Endothelial cell (in vitro differentiated cells): ENCODE data around the gene CAPZA1. TPM values are rescaled to one million over a fixed set of nuclear protein-coding genes. Genes with fewer than 3 reads are reported as not detected.
A peak's percentile ranks its signal among the peaks of the same experiment; 100 is the strongest.
"Not testable (repeated sequence)": the region's sequence is repeated elsewhere in the genome, so short reads cannot be mapped to it uniquely, and the experiment has no call there.

Source experiments
- DNase-seq: peaks from one replicate; pipeline ENCODE4 v3.0.0; 2021; ENCODE audit warnings: low spot score
- H3K27ac Mint-ChIP-seq: one replicate; pipeline ENCODE4 v1.8.0; 2021; ENCODE audit warnings: mixed read lengths, inconsistent platforms; ENCODE audit not compliant: unreplicated experiment
- H3K27me3 Mint-ChIP-seq: one replicate; pipeline ENCODE4 v1.8.0; 2021; ENCODE audit warnings: mild to moderate bottlenecking, moderate library complexity, mixed read lengths, inconsistent platforms; ENCODE audit not compliant: unreplicated experiment
- H3K36me3 Mint-ChIP-seq: one replicate; pipeline ENCODE4 v1.8.0; 2021; ENCODE audit warnings: mild to moderate bottlenecking, low read depth, mixed read lengths, inconsistent platforms; ENCODE audit not compliant: unreplicated experiment
- H3K4me1 Mint-ChIP-seq: one replicate; pipeline ENCODE4 v1.8.0; 2021; ENCODE audit warnings: mild to moderate bottlenecking, mixed read lengths, inconsistent platforms; ENCODE audit not compliant: unreplicated experiment
- H3K4me3 Mint-ChIP-seq: one replicate; pipeline ENCODE4 v1.8.0; 2021; ENCODE audit warnings: mild to moderate bottlenecking, mixed read lengths, inconsistent platforms; ENCODE audit not compliant: unreplicated experiment
- H3K9me3 Mint-ChIP-seq: one replicate; pipeline ENCODE4 v1.8.0; 2021; ENCODE audit warnings: mixed read lengths, inconsistent platforms; ENCODE audit not compliant: unreplicated experiment
- total RNA-seq: library from RNA; stranded (reverse); fragmentation: NEBNext Ultra II Directional; extraction: Animal tissue kit (Norgen Biotek cat#: 25700); gene quantifications from one replicate; pipeline ENCODE4 v1.2.1, GENCODE V29; 2021; ENCODE audit not compliant: unreplicated experiment
- TF ChIP-seq, protein P1 (sequence below): fragments of 200-600 bp; sonication (generic); IDR thresholded peaks from one replicate; pipeline ENCODE4 v1.5.0; 2021; ENCODE audit warnings: antibody characterized with exemption; ENCODE audit not compliant: unreplicated experiment

Gene CAPZA1
- total RNA-seq, 1 donor from 2014 or later = 137 TPM

DNA sequence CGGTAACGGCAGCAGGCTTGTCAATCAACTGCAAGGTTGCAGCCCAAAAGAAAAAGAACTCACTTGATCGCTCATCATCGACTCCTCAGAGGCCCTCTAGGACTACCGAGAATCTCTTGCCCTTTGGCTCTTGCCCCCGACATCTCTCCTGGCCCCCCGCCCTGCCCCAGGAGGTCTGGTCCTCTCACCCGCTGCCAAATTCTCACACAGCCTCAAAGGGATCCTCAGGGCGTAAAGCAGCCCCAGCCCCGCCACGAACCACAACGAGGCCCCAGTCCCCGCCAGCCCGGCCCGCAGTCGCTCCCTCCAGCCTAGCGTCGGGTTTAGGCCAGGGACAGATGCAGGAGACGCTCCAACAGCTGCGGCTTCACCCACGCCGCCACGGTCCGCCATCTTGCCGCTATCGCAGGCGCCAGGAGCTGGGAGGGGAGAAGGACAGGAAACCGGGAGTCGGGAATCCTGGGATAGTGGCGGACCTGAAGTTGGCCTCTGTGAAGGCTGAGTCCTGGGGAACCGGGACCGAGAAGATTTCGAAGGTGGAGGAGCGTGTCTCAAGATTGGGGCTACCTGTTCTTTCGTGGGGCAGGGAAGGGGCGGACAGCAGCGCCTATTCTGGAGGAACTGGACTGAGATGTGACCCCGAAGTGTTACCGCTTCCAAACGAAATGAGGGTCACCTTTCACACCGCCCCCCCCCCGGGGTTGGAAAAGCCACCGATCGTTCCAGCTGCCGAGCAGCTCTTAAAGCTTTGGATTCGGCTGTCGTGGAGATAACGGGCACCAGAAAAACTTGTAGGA, 713 bp upstream of the CAPZA1 start, which contains the start of gene ST7L:
TSS of gene ST7L (minus strand) at position 421 of the 797 bp plus-strand sequence. CDS start at position 393, 28 bp downstream.
- Mint-ChIP-seq H3K9me3 (no peaks in the 10 kb centered on the region), H3K36me3 (no peaks in the 10 kb centered on the region), H3K27ac (peak within 1 kb of the TSS; percentile 99), H3K4me1 (peaks cover 22% of the 10 kb centered on the region), H3K4me3 (peak within 1 kb of the TSS; percentile 99), H3K27me3 (peaks cover 7% of the 10 kb centered on the region)
- peak; percentile 64 for DNase-seq
- TF ChIP-seq, protein P1, sequence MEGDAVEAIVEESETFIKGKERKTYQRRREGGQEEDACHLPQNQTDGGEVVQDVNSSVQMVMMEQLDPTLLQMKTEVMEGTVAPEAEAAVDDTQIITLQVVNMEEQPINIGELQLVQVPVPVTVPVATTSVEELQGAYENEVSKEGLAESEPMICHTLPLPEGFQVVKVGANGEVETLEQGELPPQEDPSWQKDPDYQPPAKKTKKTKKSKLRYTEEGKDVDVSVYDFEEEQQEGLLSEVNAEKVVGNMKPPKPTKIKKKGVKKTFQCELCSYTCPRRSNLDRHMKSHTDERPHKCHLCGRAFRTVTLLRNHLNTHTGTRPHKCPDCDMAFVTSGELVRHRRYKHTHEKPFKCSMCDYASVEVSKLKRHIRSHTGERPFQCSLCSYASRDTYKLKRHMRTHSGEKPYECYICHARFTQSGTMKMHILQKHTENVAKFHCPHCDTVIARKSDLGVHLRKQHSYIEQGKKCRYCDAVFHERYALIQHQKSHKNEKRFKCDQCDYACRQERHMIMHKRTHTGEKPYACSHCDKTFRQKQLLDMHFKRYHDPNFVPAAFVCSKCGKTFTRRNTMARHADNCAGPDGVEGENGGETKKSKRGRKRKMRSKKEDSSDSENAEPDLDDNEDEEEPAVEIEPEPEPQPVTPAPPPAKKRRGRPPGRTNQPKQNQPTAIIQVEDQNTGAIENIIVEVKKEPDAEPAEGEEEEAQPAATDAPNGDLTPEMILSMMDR = no peak

DNA sequence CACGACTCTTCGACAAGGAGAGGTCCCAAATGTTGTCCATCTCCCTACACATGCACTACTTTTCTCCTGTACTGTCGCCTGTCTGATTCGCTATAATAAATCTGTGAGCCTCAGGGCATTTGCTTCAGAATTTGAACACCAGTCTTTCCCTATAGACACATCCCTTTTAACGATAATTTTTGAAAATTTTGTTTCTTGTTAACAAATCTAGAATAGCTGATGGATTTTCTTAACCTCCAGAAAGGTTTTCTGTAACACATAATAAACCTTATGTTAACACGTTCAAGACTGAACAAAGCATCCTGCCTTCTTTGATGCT, 704 bp downstream of the CAPZA1 start:
- peak overlapping the region; percentile 99 for H3K27ac Mint-ChIP-seq
- H3K27me3 Mint-ChIP-seq = peaks cover 7% of the 10 kb centered on the region
- no peaks in the 10 kb centered on the region for H3K36me3 Mint-ChIP-seq
- DNase-seq = no peak
- TF ChIP-seq, protein P1 = no peak
- peak overlapping the region; percentile 99 for H3K4me3 Mint-ChIP-seq
- H3K4me1 Mint-ChIP-seq = peaks cover 22% of the 10 kb centered on the region
- no peaks in the 10 kb centered on the region for H3K9me3 Mint-ChIP-seq

DNA sequence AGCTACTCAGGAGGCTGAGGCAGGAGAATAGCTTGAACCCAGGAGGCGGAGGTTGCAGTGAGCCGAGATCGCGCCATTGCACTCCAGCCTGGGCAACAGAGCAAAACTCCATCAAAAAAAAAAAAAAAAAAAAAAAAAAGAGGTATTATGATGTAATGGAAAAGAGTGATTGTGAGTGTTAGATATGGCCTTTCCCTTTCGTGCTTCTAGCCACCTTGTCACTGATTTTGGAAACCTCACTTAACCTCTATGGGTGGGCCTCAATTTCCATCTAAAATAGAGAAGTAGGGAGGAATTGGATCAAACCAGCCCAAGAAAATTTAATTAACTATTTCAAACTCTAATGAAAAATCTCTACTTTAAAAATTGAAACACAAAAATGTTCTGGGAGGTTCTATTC, 4.9 kb downstream of the CAPZA1 start:
- H3K9me3 Mint-ChIP-seq, H3K4me3 Mint-ChIP-seq, H3K27ac Mint-ChIP-seq, DNase-seq, H3K27me3 Mint-ChIP-seq: not testable (repeated sequence)
- Mint-ChIP-seq H3K36me3 (peaks cover 16% of the 10 kb centered on the region), H3K4me1 (peaks cover 18% of the 10 kb centered on the region)

DNA sequence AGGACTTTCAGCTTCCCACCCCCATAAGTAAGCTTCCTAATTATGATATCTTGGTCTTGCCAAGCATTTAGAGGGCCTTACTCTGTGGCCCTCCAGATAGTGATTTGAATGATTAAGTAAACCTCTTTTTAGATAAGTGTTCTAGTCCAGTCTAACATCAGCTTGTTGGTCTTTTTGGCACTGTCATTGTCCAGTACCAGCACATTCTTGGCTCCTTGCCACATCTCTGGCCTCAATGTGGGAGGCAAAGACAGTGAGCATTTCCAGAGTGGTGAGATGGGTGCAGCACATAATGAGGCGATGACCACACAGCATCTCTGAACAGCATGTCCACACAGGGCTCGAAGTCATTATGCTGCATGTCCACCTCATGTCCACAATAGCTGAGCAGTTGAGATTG, 6.1 kb downstream of the CAPZA1 start:
- H3K27me3 Mint-ChIP-seq = peaks cover 5% of the 10 kb centered on the region
- TF ChIP-seq, protein P1 = no peak
- no peak overlapping the region for H3K4me3 Mint-ChIP-seq
- H3K4me1 Mint-ChIP-seq = peaks cover 9% of the 10 kb centered on the region
- no peak for DNase-seq
- H3K27ac Mint-ChIP-seq = peak overlapping the region; percentile 70
- no peaks in the 10 kb centered on the region for H3K9me3 Mint-ChIP-seq
- H3K36me3 Mint-ChIP-seq = peaks cover 16% of the 10 kb centered on the region

DNA sequence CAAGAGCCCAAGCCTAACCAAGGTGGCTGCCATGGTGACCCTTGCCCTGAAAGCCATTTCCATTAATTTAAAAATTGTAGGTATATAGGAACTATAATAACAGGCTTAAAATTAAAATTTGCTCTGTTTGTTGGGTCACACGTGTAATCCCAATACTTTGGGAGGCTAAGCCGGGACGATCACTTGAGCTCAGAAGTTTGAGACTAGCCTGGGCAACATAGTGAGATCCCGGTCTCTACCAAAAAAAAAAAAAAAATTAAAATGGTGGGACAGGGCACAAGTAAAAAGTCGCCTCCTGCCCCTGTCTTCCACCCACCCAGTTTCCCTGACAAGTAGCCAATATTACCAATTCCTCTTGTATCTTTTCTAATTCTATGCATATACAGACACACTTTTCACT, 6.6 kb downstream of the CAPZA1 start:
- Mint-ChIP-seq H3K36me3 (peaks cover 16% of the 10 kb centered on the region), H3K9me3 (no peaks in the 10 kb centered on the region), H3K4me1 (peaks cover 8% of the 10 kb centered on the region), H3K27ac (no peak overlapping the region), H3K27me3 (peaks cover 2% of the 10 kb centered on the region), H3K4me3 (peak overlapping the region; percentile 83)
- no peak for DNase-seq
- TF ChIP-seq, protein P1 = no peak
